SIG-M5 treated with dmso at 0.1 percent for 504 hours (cell line): ENCODE results near the gene TENM3.

Source experiments
- DNase-seq: peaks from one replicate; lab custom pipeline; 2025; ENCODE audit not compliant: unreplicated experiment; lab: John Stamatoyannopoulos, UW

TENM3 gene

DNA sequence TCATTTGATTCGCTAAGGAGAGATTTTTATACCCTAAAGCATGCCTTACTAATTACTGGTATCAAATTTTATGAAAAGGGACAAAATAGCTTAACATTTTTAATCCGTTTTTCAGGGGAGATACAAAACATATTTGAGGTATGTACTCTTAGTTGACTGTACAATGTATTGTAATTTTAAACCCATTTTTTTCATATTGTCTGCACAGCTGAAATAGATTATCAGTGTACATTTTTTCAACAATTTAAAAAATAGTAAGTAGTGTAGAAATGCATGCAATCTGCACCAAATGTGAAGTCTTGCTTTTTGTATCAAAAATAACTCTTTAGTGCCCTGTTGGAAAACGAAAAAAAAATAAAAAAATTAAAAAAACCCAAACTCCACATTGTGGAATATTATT is 82.2 kb downstream of the TENM3 start:
- no peak for DNase-seq

DNA sequence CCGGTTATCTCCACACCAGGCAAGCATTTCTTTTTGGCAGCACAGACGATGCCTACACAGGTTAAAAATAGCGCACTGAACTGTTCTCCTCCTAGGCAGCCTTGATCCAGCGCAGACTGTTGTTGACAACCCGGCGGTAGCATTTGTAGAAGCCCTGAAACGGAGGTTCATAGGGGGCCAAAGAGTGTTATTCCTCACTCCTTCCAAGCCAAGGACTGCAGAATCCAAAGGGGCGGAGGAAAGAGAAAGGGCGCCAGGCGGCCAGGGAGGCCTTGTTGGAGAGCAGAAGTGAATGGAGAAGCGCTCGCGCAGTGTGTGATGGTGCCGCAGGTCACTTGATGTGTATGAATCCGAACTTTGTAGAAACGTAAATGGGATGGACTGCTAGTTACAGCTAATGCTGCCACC is 82.7 kb downstream of the TENM3 start:
- no peak for DNase-seq

DNA sequence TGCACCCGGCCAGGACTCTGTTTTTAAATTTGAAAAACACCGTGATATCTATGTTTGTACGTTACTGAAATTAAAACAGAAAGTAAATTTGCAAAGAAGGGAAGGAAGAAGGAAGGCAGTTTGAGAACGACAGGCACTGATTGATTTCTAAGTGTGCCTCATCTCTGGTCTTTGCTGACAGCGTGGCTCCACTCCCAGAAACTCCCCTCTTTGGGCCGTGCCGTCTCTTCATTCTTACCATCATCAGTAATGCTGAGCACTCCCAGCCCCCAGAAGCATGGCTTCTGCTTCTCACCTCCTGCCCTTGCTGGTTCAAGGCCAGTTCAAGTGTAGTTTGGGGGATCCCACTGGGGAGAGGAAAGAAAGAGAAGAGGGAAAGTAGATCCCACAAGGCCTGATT is 85.3 kb downstream of the TENM3 start:
- no peak for DNase-seq

DNA sequence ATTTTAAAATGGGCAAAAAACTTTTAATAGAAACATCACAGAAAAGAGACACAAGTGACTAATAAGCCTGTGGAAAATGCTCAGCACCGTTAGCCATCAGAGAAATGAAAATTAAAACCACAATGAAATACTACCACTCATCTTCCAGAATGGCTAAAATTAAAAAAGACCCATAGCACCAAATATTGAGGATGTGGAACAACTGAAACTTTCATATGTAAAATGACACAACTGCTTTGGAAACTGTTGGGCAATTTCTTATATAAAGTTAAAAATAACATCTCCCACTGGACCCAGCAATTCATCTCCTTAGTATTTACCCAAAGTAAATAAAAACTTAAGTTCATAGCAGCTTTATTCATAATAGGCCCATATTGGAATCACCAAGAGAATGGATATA is 94.2 kb downstream of the TENM3 start:
- DNase-seq: no peak

DNA sequence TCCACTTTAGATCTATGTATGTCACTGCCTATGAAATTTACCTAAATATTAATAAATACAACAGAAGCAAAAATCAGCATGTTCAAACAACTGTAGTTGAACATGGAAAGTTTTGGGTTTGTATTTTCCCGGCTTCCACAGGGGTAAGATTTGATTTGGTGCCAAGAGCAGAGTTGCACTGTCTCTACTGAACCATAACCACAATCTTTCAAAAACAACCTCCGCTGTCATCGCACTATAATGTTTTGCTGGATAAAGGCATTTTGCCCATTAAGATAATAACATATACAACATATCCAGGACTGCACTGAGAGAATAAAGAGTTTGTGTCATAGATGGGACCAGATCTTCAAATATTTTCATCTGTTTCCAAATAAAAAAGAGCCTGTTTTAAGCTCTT is 94.9 kb downstream of the TENM3 start:
- no peak for DNase-seq

- no peak for DNase-seq
Observed at GRCh38 chr4:182338746-182339145, 95.5 kb downstream of the TENM3 start.

GRCh38 chr4:182339221-182339641 is 96.0 kb downstream of the TENM3 start:
- DNase-seq: no peak

DNA sequence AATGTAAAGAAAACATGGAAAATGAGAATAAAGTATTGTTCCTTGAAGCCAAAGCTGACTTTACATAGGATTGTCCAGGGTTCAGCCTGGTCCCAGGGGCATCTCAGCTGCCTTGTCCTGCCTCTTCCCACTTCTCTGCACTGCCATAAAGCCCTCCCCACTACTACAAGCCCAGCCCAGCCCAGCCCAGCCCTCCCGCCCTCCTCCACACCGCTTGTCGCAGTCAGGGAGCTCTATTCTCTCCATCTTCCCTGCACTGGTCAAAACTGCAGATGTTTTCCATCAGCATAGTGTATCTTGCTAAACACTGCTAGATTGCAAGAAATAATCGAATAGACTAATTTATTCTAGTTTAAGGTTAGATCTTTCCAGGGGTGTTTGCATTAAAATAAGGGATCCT is 100.3 kb downstream of the TENM3 start:
- no peak for DNase-seq

DNA sequence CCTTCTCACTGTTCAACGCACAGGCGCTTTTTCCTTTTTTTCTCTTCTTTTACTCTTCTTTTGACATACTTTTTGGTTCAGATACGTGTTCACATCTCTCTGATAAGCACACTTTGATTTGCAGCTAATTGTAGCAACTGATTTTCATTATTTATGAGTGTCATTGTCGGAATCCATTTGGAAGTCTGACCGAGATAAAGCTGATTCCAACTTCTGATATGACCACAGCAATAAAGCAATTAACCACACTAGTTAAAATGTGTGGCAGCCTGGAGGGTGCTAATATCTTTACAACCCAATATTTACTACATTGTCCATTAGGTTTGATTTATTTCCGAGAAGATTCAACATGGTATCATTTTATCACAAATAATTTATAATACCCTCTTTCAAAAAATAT is 101.8 kb downstream of the TENM3 start:
- no peak for DNase-seq

DNA sequence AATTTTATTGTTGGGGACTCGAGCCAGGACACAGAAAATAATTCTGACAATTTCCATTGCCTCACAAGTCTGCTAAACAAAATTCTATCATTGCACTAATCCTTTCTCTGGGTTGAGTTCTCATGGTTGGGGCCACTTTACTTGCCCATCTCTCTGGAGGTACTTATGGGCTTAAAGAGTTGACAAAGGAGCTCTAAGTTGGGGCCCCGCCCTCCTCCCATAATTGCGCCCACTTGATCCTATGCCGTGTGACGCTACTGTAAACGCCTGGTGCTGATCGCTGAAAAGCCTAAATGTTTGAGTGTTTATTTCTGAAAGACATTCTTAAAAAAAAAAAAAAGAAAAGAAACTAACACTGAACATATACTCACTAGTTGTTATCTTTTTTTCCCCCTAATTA is 103.0 kb downstream of the TENM3 start:
- DNase-seq: no peak

DNA sequence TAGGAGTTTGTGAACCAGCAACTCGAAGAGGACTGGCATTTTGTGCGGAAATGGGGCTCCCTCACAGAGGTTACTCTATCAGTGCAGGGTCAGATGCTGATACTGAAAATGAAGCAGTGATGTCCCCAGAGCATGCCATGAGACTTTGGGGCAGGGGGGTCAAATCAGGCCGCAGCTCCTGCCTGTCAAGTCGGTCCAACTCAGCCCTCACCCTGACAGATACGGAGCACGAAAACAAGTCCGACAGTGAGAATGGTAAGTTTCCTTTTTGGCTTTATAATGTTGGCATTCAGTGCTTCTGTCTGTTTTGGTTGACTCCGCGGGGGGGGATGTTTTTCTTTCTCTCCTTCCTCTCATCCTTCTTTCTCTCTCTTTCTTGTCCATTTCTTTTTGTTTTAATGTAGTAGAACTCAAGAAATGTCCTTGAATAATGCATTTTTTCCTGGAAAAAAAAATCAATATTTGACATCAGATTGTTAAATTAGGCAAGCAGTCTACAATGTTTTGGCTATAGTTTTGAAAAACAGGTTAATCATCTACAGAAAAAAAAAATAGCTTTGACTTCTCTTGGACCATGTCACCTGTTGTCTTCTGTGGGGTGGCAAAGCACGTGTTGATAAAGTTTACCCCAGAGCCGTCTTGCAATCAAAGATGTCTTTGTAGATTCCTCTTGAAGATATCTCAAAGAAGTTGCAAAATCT is 103.6 kb downstream of the TENM3 start:
- DNase-seq: no peak

GRCh38 chr4:182348779-182349326 is 105.7 kb downstream of the TENM3 start:
- DNase-seq: no peak

GRCh38 chr4:182350041-182350440 is 106.8 kb downstream of the TENM3 start:
- DNase-seq: no peak

DNA sequence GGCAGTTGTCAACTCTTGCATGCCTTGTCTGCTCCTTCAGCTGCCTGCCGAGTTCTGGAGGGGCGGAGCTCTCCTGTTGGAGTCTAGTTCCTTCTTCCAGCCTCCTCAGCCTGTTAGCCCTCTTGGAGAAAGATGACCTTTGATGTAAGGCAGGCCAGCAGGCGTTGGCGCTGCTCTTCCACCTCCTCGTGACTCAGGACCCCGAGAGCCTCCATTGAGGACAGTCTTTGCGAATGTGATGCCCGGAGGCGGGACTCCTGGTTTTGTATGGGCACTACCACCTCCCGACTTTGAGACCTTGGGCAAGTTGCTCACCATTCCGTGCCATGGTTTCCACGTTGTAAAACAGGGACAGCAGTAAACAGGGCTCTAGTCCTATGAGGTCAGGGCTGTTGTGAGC is 108.3 kb downstream of the TENM3 start:
- DNase-seq: no peak

GRCh38 chr4:182354106-182354505 is 110.9 kb downstream of the TENM3 start:
- DNase-seq: no peak

DNA sequence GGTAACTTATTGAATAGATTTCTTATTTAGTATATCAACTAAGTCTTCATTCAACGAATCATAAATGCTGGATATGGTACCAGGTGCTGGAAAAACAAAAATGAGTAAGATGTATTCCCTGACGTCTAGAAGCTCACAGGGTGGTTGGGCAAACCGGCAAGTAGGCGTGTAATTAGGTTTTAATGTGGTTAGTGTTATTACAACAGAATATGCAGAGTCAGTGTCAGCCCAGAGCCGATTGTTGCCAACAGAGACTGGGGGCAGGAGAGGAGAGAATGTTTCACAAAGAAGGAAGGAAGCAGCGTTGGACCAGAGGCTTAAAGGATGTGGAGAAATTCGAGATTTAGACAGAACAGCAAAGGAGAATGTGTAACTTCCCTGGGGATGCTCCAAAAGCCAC is 111.7 kb downstream of the TENM3 start:
- no peak for DNase-seq

GRCh38 chr4:182367153-182367552 is 124.0 kb downstream of the TENM3 start:
- no peak for DNase-seq

GRCh38 chr4:182369211-182369610 is 126.0 kb downstream of the TENM3 start:
- DNase-seq: no peak

GRCh38 chr4:182370491-182370890 is 127.3 kb downstream of the TENM3 start:
- no peak for DNase-seq

- DNase-seq: no peak
Observed at GRCh38 chr4:182380771-182381181, 137.6 kb downstream of the TENM3 start.

- no peak for DNase-seq
Observed at GRCh38 chr4:182382941-182383340, 139.7 kb downstream of the TENM3 start.

GRCh38 chr4:182384631-182385091 is 141.5 kb downstream of the TENM3 start:
- DNase-seq: no peak

- no peak for DNase-seq
Observed at GRCh38 chr4:182385897-182386296, 142.7 kb downstream of the TENM3 start.
